PFSK-1 (cell line): ENCODE measurements around the gene ZBTB32.

Experiments used
- FOXP2 ChIP-seq: optimal IDR thresholded peaks from 2 replicates; pipeline ENCODE3; 2011; ENCODE audit warnings: borderline replicate concordance, control low read depth, inconsistent platforms; ENCODE audit not compliant: insufficient read depth; ENCODE audit errors: extremely low read length, extremely low read depth
- POLR2AphosphoS5 ChIP-seq: IDR thresholded peaks from 2 replicates; pipeline ENCODE4 v1.6.1; 2012; ENCODE audit warnings: low read depth, mild to moderate bottlenecking, control low read depth, low read length, moderate library complexity
- SIN3A ChIP-seq: IDR thresholded peaks from 2 replicates; pipeline ENCODE4 v1.6.1; 2012; ENCODE audit warnings: mild to moderate bottlenecking, low read length, moderate library complexity, borderline replicate concordance; ENCODE audit not compliant: insufficient read depth
- TAF1 ChIP-seq: IDR thresholded peaks from 2 replicates; pipeline ENCODE4 v1.6.1; 2012; ENCODE audit warnings: low read length, control low read depth, borderline replicate concordance; ENCODE audit not compliant: insufficient read depth
- TF ChIP-seq, protein P1 (sequence below), 2 experiments: IDR thresholded peaks; 2 replicates each; pipeline versions ENCODE4 v1.6.1 to v1.8.0; 2011 to 2012; ENCODE audit warnings: low read depth in 2 of 2, low read length in 2 of 2, control low read depth in 1 of 2, inconsistent platforms in 1 of 2, mild to moderate bottlenecking in 1 of 2, moderate library complexity in 1 of 2; ENCODE audit not compliant: insufficient read depth in 1 of 2

Gene ZBTB32

GRCh38 chr19:35703343-35703742 lies 1.0 kb upstream of the ZBTB32 start:
- TF ChIP-seq, protein P1, sequence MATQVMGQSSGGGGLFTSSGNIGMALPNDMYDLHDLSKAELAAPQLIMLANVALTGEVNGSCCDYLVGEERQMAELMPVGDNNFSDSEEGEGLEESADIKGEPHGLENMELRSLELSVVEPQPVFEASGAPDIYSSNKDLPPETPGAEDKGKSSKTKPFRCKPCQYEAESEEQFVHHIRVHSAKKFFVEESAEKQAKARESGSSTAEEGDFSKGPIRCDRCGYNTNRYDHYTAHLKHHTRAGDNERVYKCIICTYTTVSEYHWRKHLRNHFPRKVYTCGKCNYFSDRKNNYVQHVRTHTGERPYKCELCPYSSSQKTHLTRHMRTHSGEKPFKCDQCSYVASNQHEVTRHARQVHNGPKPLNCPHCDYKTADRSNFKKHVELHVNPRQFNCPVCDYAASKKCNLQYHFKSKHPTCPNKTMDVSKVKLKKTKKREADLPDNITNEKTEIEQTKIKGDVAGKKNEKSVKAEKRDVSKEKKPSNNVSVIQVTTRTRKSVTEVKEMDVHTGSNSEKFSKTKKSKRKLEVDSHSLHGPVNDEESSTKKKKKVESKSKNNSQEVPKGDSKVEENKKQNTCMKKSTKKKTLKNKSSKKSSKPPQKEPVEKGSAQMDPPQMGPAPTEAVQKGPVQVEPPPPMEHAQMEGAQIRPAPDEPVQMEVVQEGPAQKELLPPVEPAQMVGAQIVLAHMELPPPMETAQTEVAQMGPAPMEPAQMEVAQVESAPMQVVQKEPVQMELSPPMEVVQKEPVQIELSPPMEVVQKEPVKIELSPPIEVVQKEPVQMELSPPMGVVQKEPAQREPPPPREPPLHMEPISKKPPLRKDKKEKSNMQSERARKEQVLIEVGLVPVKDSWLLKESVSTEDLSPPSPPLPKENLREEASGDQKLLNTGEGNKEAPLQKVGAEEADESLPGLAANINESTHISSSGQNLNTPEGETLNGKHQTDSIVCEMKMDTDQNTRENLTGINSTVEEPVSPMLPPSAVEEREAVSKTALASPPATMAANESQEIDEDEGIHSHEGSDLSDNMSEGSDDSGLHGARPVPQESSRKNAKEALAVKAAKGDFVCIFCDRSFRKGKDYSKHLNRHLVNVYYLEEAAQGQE (IDR thresholded peaks at IDR 0.05; ENCODE audit: insufficient read depth in 1 of 2, low read depth in 2 of 2, low read length in 2 of 2), result no peak
- TF ChIP-seq TAF1, result no peak
- TF ChIP-seq SIN3A, result no peak
- TF ChIP-seq POLR2AphosphoS5, result no peak
- no peak for TF ChIP-seq FOXP2

- TF ChIP-seq TAF1 (no peak), POLR2AphosphoS5 (no peak), FOXP2 (no peak), SIN3A (no peak)
- TF ChIP-seq, protein P1 (IDR thresholded peaks at IDR 0.05; ENCODE audit: insufficient read depth in 1 of 2, low read depth in 2 of 2, low read length in 2 of 2), result no peak
These were observed 4.0 kb downstream of the ZBTB32 start for GRCh38 chr19:35708391-35708790.

DNA sequence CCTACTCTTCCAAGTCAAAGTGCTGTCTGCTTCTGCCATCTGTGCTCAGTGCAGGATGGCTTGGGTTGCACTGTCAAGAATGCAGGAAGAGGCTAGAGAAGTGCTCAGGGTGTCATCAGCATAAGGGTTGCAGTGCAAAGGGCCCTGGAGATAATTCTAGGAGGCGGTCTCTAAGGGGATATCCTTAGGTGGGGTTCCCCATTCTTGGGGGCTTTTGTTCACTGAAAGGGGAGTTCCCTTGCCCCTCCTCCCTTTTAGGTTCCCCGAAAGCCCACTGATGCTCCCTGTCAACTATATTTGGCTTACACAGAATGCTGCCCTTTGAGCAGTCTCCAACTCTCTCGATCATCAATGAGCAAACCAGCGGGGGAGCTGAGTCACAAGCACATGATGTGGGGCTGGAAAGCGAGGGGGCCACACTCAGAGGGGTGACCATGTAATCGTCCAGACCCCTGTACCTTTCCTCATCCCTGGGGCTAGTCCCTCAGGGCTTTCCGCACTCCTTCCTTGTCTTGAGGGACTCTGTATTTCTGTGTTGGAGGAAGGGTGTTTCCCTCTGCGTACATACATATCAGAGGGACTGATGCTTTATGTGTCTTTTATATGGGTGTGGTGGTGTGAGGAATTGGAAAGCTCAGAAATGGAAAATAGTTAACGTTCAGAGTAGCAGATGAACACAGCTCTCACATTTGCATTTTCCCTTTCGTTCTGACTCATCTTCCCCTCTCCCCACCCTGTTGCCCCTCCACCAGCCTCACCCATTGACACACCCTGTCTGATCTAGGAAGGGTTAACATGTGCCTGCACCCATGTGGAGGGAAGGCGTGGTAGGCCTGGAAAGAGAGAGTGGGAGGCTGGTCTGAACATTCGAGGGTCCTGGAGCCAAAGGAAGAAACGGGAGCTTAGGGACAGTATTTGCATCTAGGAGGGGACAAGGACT lies 6.7 kb downstream of the ZBTB32 start:
- TF ChIP-seq, protein P1 (IDR thresholded peaks at IDR 0.05; ENCODE audit: insufficient read depth in 1 of 2, low read depth in 2 of 2, low read length in 2 of 2), result no peak
- TF ChIP-seq POLR2AphosphoS5 (no peak), SIN3A (no peak), FOXP2 (no peak), TAF1 (no peak)

GRCh38 chr19:35712567-35713505 lies 8.5 kb downstream of the ZBTB32 start:
- TF ChIP-seq FOXP2 (no peak), TAF1 (no peak), POLR2AphosphoS5 (no peak), SIN3A (no peak)
- TF ChIP-seq, protein P1 (IDR thresholded peaks at IDR 0.05; ENCODE audit: insufficient read depth in 1 of 2, low read depth in 2 of 2, low read length in 2 of 2), result no peak
